HFFc6 (cell line): ENCODE measurements around the gene TMC1. TPM values are rescaled to one million over a fixed set of nuclear protein-coding genes. Genes with fewer than 3 reads are reported as not detected.

Experiments used
- DNase-seq: peaks from one replicate; pipeline ENCODE4 v3.0.0-alpha.2; 2018
- H3K27ac Mint-ChIP-seq: 2 replicates; pipeline ENCODE4 v1.8.0; 2020; ENCODE audit warnings: mild to moderate bottlenecking, mixed read lengths
- H3K27me3 Mint-ChIP-seq: 2 replicates; pipeline ENCODE4 v1.8.0; 2021; ENCODE audit warnings: mild to moderate bottlenecking, moderate library complexity, mixed read lengths; ENCODE audit not compliant: insufficient read depth
- H3K36me3 Mint-ChIP-seq: 2 replicates; pipeline ENCODE4 v1.8.0; 2021; ENCODE audit warnings: low read depth, mixed read lengths
- H3K4me1 Mint-ChIP-seq: 2 replicates; pipeline ENCODE4 v1.8.0; 2020; ENCODE audit warnings: low read depth, mixed read lengths
- H3K4me3 Mint-ChIP-seq: 2 replicates; pipeline ENCODE4 v1.8.0; 2020; ENCODE audit warnings: mild to moderate bottlenecking, moderate library complexity, mixed read lengths
- H3K9me3 Mint-ChIP-seq: 2 replicates; pipeline ENCODE4 v1.8.0; 2020; ENCODE audit warnings: mild to moderate bottlenecking, mixed read lengths
- total RNA-seq, 6 experiments: library from RNA; stranded (reverse); fragmentation: NEBNext Ultra II Directional; extraction: Animal tissue kit (Norgen Biotek cat#: 25700); gene quantifications; 2 replicates in 1 of 6; 3 replicates in 5 of 6; pipeline ENCODE4 v1.2.3, GENCODE V29; 2021
- TF ChIP-seq, protein P1 (sequence below): fragments of 200-600 bp; sonication (generic); IDR thresholded peaks from 2 replicates; pipeline ENCODE4 v1.5.0; 2021; ENCODE audit warnings: antibody characterized with exemption, mild to moderate bottlenecking

The TMC1 gene
- total RNA-seq, 6 experiments from 2014 or later: 0.09 to 1.1 (median 0.65) TPM

DNA sequence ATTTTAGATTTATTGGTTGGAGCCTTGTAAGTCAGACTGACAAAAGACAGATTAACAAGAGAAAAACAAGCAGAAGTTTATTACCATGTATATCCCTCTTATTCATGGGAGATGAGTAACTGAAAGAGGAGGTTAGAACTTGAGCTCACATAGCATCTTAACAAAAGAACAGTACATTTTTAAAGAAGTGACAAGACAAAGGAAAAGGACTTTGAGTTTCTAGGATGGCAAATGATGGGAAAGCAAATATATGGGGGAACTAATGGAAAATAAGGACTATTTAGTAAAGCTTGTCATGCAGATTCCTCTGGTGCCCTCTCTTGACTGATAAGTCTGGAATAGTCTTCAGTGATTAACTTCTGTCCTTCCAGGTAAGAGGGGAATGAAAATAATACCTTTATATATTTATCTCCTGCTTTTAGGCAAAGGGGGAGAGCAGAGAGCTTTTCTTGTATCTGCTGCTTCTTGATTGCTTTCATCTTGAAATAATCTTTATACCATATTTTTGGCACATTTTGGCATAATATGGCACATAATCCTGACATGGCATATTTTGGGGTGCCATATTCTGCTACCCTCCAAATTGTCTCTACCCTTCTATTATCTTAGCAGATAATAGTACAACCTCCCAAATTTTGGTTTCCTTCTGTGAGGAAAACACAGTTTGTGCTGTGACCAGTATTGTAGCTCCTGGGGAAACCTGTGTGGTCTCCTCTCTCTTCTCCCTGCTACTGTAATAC, 206.8 kb downstream of the TMC1 start:
- Mint-ChIP-seq H3K27me3 (no peaks in the 10 kb centered on the region; the same call in 1 of the 2 replicates), H3K9me3 (no peaks in the 10 kb centered on the region), H3K27ac (no peak overlapping the region), H3K36me3 (no peaks in the 10 kb centered on the region), H3K4me1 (no peaks in the 10 kb centered on the region), H3K4me3 (no peak overlapping the region)
- DNase-seq: no peak
- TF ChIP-seq, protein P1, sequence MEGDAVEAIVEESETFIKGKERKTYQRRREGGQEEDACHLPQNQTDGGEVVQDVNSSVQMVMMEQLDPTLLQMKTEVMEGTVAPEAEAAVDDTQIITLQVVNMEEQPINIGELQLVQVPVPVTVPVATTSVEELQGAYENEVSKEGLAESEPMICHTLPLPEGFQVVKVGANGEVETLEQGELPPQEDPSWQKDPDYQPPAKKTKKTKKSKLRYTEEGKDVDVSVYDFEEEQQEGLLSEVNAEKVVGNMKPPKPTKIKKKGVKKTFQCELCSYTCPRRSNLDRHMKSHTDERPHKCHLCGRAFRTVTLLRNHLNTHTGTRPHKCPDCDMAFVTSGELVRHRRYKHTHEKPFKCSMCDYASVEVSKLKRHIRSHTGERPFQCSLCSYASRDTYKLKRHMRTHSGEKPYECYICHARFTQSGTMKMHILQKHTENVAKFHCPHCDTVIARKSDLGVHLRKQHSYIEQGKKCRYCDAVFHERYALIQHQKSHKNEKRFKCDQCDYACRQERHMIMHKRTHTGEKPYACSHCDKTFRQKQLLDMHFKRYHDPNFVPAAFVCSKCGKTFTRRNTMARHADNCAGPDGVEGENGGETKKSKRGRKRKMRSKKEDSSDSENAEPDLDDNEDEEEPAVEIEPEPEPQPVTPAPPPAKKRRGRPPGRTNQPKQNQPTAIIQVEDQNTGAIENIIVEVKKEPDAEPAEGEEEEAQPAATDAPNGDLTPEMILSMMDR: no peak

DNA sequence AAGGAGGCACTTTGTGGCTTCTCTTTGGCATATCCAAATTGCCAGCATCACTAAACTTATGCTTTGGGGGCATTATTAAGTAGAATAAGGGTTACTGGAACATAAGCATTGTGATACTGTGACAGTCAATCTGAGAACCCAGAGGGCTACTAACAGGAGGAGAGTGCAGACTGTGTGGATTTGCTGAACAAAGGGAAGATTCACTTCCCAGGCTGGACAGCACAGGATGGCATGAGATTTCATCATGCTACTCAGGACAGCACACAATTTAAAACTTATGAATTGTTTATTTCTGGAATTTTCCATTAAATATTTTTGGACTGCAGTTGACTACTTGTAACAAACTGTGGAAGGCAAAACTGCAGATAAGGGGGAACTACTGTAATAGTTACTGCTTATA, 212.5 kb downstream of the TMC1 start:
- TF ChIP-seq, protein P1: no peak
- Mint-ChIP-seq H3K36me3 (no peaks in the 10 kb centered on the region), H3K27me3 (peaks cover 10% of the 10 kb centered on the region), H3K4me1 (no peaks in the 10 kb centered on the region), H3K27ac (no peak overlapping the region), H3K9me3 (no peaks in the 10 kb centered on the region), H3K4me3 (no peak overlapping the region)
- DNase-seq: no peak

DNA sequence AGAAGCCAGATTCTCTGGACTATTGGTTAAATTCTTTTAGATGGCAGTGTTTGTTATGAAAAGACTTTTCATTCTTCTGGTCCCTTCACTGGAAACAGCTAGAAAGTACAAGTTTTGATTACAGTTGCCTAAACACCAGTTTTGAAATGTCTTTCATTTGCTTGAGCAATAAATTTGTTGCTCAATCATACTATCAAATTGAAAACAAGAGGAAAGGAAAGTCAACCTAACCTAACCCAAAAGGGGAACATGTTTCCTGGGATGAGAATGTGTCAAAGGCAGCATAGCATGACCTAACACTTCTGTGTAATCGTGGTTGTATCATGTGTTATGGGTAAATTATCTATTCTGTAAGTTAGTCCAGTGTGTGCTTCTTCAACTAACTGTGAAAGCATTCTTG, 213.2 kb downstream of the TMC1 start:
- TF ChIP-seq, protein P1: no peak
- no peaks in the 10 kb centered on the region for H3K4me1 Mint-ChIP-seq
- peaks cover 10% of the 10 kb centered on the region for H3K27me3 Mint-ChIP-seq
- H3K4me3 Mint-ChIP-seq: no peak overlapping the region
- no peak overlapping the region for H3K27ac Mint-ChIP-seq
- no peaks in the 10 kb centered on the region for H3K9me3 Mint-ChIP-seq
- DNase-seq: no peak
- H3K36me3 Mint-ChIP-seq: no peaks in the 10 kb centered on the region

DNA sequence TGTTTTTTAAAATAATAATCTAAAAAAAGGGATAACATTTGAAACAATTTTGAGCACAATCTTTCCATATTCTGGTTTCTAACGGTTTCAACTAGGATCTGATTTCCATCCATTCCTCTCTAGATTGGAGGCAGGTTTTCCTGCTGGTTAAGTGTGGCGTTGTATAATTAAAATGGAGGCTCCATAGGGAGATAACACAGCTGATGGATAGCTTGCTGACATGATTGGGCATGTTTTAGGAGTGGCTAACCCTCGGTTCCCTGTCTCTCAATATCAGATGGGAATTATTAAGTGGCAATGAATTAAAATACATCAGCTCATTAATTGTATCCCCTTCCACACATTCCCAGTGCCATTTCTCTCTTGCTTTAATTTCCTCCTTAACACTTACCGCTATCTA, 222.4 kb downstream of the TMC1 start:
- H3K4me3 Mint-ChIP-seq: no peak overlapping the region
- H3K4me1 Mint-ChIP-seq: no peaks in the 10 kb centered on the region
- no peaks in the 10 kb centered on the region for H3K27me3 Mint-ChIP-seq
- H3K9me3 Mint-ChIP-seq: no peaks in the 10 kb centered on the region
- no peaks in the 10 kb centered on the region for H3K36me3 Mint-ChIP-seq
- no peak for DNase-seq
- TF ChIP-seq, protein P1: no peak
- H3K27ac Mint-ChIP-seq: no peak overlapping the region

DNA sequence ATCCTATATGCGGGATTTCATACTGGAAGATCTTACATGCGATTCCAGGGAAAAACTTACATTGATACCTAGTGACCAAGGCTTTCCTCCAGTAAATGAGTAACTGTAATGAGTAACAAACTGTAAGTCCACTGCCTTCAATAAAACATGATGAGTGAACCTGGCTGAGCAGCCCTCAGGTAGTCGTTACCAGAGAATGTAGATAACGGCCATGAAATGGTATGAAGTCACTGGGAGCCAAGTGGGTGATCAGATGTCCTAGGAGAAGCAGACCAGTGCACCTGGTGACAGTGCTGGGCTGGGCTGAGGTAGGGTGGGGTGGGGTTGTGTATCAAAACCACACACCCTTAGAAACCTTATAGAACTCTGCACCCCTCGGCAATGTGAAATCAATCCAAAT, 227.9 kb downstream of the TMC1 start:
- H3K4me1 Mint-ChIP-seq: no peaks in the 10 kb centered on the region
- no peak overlapping the region for H3K27ac Mint-ChIP-seq
- H3K9me3 Mint-ChIP-seq: no peaks in the 10 kb centered on the region
- no peak overlapping the region for H3K4me3 Mint-ChIP-seq
- no peak for DNase-seq
- no peaks in the 10 kb centered on the region for H3K36me3 Mint-ChIP-seq
- TF ChIP-seq, protein P1: no peak
- peaks cover 4% of the 10 kb centered on the region for H3K27me3 Mint-ChIP-seq
